A204.1 (cell line): ENCODE data around the gene LHX3.

ENCODE experiments used
- FAIRE-seq: peaks from 2 replicates; lab custom pipeline; 2012; peaks lifted over from hg19 to GRCh38; lab: Jason Lieb, UNC

The LHX3 gene

DNA sequence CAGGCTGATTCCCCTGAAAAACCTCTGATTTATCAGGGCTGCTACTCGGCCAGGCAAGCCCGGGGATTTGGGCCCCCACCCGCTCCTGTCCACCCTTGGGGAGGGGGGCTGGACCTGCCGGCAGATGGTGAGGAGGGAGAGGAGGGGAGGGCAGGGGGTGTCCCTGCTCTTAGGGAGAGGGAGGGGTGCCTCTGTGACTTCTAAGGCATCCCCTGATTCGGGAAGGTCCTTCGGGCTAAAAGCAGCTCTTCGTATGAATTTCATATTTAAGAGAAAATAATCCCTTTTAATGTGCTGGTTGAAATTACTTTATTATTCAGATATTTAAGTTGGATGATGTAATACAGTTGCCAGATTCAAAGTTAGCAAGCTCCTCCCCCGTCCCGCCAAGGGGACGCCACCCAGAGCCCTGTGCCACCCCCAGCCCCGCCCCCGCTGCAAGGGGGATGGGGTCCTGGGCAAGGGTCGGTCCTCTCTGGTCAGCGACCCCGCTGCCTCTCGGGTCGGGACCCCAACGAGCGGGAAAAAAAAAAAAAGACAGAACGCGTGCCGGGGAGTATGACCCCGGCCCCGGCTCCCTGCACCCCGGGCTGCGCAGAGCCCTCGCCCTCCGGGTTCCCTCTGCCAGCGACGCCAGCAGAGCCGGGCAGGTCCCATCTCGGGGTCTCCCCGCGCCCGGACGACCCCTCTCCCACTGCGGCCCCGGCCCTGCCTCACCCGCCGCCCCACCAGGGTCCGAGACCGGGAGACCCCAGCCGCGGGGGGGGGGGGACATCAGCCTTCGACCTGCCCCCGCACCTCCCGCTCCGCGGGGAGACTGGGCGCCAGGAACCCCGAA lies 12.4 kb downstream of the LHX3 start:
- FAIRE-seq, result no peak

DNA sequence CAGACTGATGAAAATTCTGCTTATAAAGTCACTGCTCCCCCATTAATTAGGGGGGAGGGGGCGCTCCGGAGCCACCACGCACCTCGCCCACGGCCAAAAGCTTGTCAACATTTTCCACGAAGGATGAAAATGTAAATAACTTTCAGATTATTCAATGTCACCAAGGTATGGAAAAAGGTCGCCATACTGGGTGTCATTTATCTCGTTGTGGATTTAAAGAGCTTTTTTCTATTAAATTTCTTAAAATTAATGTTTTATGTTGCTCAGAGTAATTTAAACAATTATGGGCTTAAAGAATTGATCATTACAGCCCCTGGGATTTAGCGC lies 13.0 kb downstream of the LHX3 start:
- no peak for FAIRE-seq

GRCh38 chr9:136191099-136191959 lies 13.6 kb downstream of the LHX3 start:
- FAIRE-seq, result no peak

GRCh38 chr9:136190656-136191055 lies 14.3 kb downstream of the LHX3 start:
- no peak for FAIRE-seq

GRCh38 chr9:136190237-136190601 lies 14.7 kb downstream of the LHX3 start:
- no peak for FAIRE-seq

DNA sequence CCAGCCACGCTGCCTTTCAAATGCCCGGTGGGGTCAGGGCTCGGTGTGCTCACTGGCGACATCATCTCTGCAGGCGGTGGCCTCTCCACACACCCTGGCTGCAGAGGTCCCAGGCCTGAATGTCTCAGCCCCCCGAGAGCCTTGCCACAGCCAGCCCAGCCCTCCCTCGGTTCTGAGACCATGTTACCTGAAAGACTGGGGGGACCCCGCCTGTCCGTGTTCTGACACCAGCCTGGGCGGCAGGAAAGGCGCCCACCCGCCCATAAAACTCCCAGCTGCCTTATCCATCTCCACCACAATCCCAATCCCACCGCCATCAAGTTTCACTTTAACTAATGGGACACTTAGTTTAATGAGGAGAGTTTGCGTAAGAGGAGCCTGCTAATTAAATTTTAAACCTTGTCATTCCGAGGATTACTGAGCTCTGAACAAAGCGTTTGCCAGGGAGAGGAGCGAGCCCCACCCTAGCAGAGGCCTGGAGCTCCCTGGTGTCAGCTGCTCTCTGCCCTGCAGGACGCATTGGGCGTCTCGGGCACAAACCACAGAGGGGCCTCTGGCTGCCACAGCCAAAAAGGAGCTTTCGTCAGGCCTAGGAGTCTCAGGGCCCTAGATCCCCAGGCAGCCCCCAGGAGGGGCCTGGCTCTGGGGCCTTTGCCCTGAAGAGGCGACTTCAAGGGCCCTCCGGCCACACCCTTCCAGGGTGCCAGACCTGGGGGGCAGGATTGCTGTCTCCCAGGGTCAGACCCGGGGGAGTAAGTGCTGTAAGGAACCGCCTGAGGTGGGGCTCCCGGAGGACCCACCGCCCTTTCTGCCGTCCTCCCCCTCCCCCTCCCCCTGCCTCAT lies 15.3 kb downstream of the LHX3 start:
- no peak for FAIRE-seq

- no peak for FAIRE-seq
These were observed 17.0 kb downstream of the LHX3 start for GRCh38 chr9:136187683-136188586.

DNA sequence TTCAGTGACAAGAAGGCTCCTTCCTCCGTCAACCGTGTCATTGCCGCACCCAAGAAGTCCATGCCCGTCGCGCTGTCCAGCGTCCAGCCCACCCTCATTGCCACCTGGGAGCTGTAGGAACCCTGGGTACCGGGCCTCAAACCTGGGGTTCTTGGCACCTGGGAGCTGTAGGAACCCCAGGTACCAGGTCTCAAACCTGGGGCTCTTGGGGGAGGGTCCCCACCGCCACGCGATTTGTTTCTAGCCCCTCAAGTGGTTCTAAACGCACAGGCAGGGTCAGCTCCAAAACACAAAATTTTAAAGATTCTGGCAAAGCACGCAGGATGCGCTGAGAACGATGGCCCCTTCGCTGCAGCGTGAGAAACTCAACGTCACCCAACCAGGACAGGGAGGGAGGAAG lies 17.7 kb downstream of the LHX3 start:
- FAIRE-seq, result no peak

DNA sequence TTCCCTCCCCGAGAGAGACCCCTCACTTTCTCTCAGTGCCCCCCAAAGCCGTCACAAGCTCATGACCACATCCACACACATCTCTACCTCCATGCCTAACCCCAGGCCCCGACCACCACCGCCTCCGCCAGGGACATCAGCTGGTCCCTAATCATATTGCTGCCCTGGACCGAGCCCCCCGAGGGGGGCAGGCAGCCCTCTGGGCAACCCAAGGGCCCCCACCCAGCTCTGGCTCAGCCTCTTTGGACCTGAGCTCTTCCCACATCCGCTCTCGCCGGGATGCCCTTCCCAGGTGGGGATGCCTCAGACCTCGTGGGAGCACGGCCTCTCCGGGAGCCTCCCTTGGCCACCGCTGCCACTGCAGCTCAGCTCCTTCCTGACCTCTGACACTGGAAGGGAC lies 18.5 kb downstream of the LHX3 start:
- no peak for FAIRE-seq

GRCh38 chr9:136185596-136186366 lies 19.1 kb downstream of the LHX3 start:
- FAIRE-seq, result no peak

DNA sequence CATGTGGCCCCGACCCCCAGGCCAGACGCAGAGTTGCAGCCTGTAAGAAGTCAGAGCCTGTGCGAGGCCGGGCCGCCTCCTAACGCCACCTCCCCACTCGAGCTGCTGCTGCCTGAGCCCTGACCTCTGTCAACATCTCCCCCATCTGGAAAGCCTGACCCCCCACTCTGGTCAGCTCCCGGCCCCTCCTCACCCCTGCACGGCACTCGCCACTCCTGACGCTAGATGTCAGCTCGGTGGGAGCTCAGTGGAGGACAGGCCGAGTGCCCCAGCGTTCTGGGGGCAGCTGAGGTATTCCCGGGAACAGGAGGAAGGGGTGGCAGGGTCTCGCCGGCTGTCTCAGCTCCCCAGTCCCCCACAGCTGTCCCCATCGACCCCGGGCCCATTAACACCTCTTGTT lies 19.9 kb downstream of the LHX3 start:
- no peak for FAIRE-seq

DNA sequence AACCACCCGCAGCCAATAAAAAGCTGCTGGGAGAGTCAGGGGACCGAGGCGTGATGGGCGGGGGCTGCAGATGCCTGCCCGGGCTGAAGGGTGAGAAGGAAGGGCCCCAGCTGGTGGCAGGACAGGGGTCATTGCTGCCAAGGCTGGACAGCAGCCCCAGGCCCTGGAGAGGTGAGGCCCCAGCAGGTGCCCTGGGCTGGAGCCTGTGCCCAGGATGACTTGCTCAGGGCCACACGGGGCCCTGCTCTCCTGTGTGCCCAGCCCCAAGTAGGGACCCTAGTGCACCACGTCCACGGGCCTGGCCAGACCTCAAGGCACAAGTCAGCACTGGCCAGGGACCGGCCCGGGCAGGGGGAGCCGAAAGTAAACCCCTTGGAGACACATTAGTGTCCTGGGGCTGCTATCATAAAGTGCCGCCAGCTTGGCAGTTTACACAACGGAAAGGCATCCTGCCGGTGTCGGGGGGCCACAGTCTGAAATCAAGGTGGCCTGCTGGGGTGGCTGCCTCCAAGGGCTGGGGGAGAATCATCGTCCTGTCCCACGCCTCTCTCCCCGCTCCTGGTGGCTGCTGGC lies 22.0 kb downstream of the LHX3 start:
- no peak for FAIRE-seq

- no peak for FAIRE-seq
These were observed 22.5 kb downstream of the LHX3 start for GRCh38 chr9:136182420-136182787.

- no peak for FAIRE-seq
These were observed 23.0 kb downstream of the LHX3 start for GRCh38 chr9:136181784-136182419.

GRCh38 chr9:136180586-136180985 lies 24.3 kb downstream of the LHX3 start:
- no peak for FAIRE-seq

DNA sequence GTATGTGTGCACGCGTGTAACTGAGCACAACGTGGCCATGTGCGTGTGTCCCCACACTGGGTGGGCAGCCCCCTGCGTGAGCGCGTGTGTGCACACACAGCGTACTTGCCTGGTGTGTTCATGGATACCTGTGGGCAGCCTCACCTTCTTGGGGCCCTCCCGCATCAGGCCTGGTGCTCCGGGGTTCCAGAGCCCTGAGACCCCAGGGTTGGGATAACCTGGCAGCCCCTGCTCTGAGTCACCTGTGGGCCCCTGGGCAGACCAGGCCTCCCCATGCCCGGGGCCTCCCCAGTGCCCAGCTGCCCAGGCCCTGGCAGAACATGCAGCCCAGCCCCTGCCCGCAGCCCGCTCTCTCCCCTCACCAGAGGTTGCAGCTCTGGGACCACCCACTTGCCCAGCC lies 25.2 kb downstream of the LHX3 start:
- FAIRE-seq, result no peak

DNA sequence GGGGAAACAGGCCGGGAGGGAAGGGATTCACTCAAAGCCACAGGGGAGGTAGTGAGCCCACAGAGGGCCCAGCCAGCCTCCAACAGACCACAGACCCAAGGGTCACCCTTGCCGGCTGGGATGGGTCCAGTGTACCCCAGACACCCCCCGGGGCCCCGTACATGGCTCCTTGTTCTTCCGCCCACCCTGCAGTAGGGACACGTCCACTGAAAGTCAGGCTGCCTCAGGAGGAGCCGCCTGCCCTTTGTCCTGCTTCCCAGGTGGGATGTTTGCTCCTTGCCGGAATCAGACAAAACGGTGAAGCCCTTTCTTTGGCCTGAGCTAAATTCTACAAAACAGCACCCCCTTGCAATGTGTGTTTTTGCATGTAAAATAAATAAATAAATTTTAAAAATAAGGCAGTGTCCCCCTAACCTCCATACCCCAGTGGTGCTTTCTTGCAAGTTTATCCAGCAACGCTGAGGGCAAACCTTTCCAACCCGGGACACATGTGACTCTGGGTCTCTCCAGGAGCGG lies 25.8 kb downstream of the LHX3 start:
- FAIRE-seq, result no peak

- FAIRE-seq, result no peak
These were observed 26.2 kb downstream of the LHX3 start for GRCh38 chr9:136178773-136179075.

- FAIRE-seq, result no peak
These were observed 26.7 kb downstream of the LHX3 start for GRCh38 chr9:136178061-136178772.
